HG03139 (cell line): ENCODE results near the gene KAZN.

ENCODE experiments used
- ATAC-seq: cut with Tn5 transposase; IDR thresholded peaks from one replicate; pipeline ENCODE4 v1.9.1; 2021; ENCODE audit not compliant: unreplicated experiment

The KAZN gene

GRCh38 chr1:14706631-14707030 is 108.1 kb downstream of the KAZN start:
- ATAC-seq = no peak

GRCh38 chr1:14707531-14708445 is 109.3 kb downstream of the KAZN start:
- ATAC-seq = no peak

- ATAC-seq = no peak
These were observed 111.8 kb downstream of the KAZN start for GRCh38 chr1:14710331-14710730.

- no peak for ATAC-seq
These were observed 113.7 kb downstream of the KAZN start for GRCh38 chr1:14712136-14712535.

- ATAC-seq = no peak
These were observed 114.6 kb downstream of the KAZN start for GRCh38 chr1:14713077-14713476.

GRCh38 chr1:14715266-14715665 is 116.8 kb downstream of the KAZN start:
- ATAC-seq = no peak

GRCh38 chr1:14715802-14716201 is 117.3 kb downstream of the KAZN start:
- ATAC-seq = no peak

- no peak for ATAC-seq
These were observed 118.0 kb downstream of the KAZN start for GRCh38 chr1:14716474-14716873.

DNA sequence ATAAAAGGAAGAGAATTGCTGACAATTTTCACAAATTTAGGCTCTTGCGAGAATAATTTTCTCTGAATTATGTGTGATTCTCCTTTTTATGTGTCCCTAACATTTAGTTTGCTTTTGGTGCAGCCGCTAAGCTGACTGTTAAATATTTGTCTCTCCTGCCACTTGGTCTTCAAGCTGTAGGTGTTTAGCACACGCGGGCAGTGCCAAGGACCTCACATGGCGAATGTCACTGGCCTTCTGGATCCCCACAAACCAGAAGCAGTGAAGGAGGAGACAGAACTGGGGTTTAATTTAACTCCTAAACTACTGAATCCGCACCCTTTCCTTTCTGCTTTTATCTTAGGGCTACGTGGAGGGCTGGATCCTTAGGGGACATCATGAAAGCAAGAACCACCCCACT is 120.0 kb downstream of the KAZN start:
- ATAC-seq = no peak

GRCh38 chr1:14723401-14723800 is 124.9 kb downstream of the KAZN start:
- no peak for ATAC-seq

- no peak for ATAC-seq
These were observed 125.8 kb downstream of the KAZN start for GRCh38 chr1:14724246-14724645.

DNA sequence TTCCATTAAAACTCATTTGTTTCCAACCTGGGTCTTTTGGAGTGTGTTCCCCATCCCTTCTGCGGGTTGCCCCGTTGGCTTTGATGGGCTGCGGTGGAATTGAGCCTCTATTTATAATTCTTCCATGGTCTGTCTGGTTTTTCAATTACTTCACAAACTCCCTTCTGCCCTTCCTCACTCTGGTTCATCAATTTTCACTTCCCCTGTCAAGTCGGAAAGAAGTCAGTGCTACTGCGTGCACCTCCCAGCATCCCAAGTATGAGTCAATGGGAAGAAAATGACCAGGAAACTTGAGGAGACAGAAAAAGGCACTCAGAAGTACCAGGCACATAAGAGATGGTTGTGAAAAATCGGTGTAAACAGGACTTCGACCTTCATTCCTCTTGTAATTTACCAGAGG is 126.2 kb downstream of the KAZN start:
- ATAC-seq = no peak

DNA sequence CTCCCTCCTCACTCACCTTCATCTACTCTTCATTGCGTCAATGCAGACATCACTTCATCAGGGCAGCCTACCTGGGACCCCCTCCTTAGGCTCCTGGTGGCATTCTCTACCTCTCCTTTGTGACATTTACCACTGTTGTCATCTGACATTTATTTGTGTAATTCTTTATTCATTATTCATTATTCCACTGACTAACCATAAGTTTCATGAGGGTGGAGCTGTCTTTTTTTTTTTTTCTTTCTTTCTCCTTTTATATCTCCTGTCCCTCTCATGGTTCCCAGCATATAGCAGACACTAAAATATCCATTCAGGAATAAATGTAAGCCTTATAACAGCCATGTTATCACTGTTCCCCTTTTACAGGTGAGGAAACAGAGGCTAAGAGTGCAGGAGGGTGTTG is 126.8 kb downstream of the KAZN start:
- ATAC-seq = no peak

GRCh38 chr1:14725695-14726094 is 127.2 kb downstream of the KAZN start:
- no peak for ATAC-seq

DNA sequence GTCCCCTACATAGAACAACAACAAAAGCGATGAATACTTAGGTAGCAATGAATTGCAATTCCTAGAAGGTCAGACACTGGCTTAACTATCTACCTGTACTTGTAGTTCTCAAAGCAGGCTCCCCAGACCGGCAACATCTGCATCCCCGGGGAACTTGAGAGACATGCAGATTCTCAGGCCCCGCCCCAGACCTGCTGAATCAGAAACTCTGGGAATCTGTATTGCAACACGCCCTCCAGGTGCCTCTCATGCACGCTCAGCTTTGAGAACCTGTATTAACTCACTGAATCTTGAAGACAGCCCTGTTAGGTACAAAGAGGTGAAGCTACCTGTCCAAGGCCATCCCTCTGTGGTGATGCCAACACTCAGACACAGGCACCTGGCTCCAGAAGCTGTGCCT is 128.1 kb downstream of the KAZN start:
- ATAC-seq = no peak

GRCh38 chr1:14728516-14728915 is 130.0 kb downstream of the KAZN start:
- ATAC-seq = no peak

DNA sequence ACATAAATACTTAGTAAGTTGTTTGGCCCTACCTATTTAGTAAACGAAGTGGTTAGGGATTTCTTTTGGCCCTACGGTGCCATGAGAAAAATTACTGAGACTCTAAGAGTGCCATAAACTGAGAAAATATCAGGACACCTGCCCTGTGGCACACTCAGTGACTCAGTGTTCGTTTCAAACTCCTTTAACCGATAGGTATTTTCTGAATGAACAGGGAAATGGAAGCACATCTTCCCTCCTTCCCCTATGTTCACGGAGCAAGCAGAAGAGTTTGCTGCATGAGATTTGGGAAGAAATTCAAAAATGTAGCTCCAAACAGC is 134.2 kb downstream of the KAZN start:
- ATAC-seq = no peak

GRCh38 chr1:14733048-14733778 is 134.7 kb downstream of the KAZN start:
- no peak for ATAC-seq

DNA sequence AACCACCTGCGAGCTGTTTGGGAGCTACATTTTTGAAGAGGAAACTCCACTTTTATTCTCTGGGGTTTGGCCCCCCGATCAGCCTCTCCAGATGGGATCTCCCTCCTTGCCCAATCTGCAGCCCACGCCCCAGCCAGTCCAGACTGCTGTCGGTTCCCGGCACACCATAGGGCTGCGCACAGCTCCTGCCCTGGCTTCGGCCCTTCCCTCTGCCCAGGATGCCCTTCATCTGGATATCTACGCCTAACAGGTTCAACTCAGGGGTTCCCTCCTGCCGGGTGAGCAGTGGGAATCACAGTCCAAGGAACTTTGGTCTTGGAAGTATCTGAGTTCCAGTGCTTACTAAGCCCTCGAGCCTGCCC is 135.3 kb downstream of the KAZN start:
- no peak for ATAC-seq

GRCh38 chr1:14735841-14736240 is 137.4 kb downstream of the KAZN start:
- ATAC-seq = no peak

DNA sequence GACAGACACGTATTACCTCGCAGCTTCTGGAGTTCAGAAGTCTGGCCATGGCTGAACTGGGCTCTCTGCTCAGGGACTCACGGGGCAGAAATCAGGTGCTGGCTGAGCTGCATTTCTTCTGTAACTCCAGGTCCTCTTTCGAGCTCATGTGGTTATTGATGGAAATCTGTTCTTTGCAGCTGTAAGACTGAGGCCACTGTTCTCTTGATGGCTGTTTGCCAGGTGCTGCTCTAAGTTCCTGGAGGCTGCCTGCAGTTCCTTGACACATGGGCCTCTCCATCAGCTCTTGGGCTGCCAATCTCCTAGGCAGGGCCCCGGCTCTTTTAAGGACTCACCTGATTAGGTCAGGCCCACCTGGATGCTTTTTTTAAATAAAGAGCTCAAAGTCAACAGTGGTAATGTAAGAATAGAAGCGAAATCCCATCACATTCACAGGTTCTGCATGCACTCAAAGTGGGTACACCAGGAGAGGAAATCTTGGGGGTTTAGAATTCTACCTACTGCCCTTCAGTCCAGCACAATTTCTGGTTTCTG is 139.1 kb downstream of the KAZN start:
- ATAC-seq = no peak

DNA sequence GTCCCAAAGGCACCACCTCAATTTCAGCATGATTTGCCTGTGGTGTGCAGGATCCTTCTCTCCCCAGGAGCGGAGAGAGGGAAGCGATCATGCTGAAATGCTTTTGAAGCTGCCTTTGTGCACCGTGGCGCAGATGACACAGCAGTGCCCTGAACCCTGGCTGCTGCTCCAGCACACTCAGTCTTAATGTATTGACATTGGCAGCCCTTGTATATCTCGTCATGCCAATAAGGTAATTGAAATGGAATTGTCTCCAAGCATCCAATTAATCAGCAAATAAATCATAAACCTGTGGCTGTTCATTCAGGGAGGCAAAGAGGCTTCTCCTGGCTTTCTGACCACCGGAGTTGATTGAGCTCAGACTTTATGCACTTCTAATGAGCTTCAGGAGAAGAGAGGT is 139.8 kb downstream of the KAZN start:
- ATAC-seq = no peak
